ENCODE results near the gene AOAH.

The AOAH gene

DNA sequence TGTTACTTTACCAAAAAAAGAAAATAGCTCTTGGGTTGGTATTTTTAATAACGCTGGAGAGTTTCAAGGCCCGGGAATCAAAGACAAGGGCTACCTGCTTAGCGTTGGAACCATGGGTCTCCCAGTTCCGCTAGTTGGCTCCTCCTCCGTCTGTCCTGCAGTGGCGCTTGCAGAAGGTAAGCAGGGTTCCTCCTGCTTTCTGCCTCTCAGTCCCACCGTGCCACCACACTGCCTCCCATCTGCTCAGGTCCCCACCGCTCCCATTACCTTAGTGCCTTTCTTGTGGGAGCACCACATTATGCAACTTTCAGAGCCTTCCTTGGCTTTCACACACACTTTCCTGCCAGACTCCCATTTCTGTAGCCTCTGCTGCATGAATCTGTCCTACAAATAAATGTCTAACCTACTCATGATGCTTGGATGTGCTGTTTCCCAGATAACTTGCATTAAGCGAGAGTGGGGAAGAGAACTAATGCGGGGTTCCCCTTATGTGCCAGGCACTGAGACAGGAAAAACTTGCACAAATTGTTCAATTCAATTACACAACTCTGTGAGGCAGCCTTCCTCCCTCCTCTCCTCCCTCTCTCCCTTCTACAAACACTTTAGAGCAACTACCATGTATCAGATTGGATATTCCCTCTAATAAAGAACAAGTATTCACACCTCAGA, 124.5 kb downstream of the AOAH start:
- no peak for DNase-seq

DNA sequence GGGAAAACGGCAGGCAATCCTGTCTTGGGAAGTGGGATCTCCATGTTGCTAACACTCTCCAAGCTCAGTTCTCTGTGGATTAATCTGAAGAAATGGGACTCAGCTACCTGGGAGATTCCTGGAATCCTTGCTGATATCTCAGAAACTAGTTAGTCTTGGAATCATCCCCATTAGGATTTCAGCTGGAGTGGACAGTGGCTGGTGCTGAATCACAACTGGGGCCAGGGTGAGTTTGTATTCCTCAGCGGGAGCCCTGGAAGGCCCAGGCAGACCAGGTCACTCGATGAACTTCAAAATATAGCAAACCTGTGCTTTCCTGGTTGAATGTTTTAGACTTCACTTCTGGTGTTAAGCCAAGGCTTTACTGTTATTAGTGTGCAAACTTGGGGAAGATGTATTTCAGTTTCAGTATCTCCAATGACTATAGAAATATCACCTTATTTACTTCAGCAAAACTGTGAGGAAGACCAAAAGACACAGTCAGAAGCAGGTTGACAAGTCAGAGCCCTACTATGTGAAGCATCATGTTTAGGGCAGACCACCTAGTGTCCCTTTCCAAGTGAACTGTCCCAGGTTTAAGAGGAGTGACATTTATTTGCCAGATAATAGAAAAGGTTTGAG, 126.1 kb downstream of the AOAH start:
- DNase-seq, result no peak

DNA sequence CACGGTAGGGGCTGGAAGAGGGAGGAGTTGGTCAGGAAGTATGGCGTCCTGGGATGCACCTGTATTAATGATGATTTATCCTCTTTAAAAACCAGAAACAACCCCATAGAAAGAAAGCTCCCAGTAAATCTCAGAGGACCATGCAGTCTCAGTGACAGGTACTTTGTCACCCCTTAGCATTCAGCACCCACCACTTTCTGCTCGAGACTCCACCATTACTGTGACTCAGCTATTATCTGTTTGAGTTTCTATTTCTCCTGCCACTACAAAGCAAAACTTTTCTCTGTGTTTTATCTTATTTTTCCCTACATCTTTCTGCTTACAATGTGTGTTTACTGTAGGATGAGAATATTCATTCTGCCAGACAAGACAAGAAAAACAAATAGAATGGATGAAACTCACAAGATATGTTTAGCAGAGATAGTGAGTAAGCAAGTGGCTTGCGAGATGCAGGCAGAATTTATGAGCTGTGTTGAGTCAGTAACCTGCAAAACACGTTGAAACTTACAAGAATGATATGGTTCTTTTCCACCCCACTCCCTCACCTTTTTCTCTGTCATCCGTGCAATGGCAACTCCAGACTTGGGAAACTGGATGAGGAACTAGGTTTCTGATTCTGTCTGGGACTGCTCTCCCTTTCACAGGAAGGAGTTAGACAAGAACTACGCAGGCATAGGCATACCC, 127.1 kb downstream of the AOAH start:
- DNase-seq, result no peak

DNA sequence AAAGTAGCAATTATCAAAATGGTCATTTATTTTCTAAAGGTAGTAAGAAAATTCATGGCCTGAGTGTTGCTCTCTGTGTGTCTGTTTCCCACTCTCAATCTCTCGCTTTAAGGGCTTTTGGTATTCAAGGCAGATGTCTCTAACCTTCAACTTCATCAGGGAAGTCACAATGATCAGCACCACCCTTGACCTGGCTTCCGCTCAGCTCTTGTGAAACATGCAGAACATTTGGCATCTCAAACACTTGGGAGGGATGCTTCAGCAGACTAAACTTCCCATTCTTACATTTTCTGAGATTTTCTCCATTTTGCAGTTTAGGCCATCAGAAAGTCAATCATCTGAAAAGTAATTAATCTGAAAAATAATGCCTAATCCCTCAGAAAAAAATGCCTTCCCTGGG, 129.8 kb downstream of the AOAH start:
- DNase-seq, result no peak

DNA sequence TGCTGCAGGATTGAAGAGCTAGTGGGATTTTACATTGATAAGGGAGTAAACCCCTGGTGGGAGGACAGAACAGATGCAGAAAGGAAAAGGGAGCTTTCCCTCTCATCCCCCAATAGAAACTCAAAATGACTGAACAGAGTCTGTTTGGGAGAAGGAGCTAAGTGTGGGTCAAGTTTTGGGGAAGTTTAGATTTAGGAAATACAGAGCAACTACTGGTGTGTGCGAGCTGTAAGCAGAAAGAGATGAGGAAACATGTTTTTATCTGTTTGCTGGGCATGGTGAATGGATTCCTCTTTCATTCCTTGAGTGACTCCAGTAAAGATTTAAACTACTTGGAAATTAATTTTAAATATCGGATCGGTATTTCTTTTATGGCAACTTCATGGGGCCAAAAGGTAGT, 132.7 kb downstream of the AOAH start:
- DNase-seq, result no peak

DNA sequence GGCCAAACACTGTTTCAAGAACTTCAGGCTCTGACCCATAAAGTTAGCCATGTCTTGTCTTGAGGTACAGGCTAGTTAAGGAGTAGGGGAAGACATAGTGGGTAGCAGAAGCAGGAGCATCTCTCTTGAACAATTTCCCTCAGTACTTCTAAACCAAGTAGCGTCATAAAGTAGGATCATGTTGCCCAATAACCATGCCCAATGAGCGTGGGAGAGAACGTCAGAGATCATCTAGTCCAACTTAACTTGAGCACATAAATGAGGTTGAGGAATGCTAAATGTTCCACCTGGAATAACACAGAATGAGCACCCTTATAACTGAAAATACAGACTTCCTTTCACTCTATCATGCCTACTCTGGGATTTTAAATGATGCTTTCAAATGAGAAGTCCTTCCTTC, 134.9 kb downstream of the AOAH start:
- DNase-seq, result no peak

DNA sequence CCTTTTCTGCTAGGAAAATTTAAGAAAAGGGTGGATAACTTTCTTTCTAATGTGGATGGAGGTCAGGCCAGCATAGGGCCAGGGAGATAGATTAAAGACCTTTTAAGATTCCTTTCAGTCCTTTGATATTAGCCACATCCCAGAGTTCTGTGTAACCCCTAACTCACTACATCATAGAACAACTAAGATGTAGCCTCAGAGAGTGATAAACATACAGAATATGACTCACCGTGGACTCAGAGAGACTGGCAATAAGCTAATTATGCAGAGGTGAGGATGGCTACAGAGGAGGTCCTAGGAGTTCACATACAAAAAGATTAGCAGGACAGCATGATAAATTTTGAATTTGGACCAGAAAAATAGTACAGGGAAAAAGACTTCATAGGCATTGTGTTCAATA, 141.0 kb downstream of the AOAH start:
- DNase-seq, result no peak

DNA sequence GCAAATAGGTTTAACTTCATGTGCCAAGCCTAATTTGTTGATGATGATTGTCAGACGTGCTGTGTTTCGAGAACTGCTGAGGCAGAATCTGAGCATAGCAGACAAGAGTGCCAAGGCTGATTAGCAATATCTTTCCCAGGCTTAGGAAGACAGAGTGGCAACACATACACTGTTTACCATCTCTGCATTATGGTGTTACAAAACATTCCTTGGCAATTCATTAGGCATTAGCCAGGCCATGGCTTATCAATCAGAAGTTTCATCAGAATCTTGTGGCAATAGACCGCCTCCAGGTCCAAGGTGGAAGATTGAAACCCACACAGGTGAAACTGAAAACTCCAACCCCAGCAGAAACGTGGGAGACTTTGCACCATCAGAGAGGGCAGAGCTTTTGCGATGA, 148.5 kb downstream of the AOAH start:
- DNase-seq, result no peak

DNA sequence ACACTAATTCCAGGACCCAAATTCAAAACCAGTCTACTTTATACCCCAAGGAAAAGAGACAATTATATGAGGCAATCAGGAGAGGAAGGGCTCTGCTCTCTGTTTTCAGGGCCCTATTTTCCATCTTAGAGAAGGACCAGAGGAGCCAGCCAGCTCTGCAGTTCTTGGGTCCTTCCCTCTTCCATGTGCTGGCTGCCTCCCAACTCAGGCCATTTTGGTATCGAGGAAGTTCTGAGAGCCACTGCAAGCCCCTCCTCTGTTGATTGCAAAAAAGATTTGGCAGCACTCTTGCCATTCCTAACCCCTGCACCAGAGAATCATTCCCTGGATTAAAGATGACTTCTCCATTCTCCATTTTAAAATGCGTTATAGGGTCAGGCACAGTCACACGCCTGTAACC, 151.2 kb downstream of the AOAH start:
- no peak for DNase-seq

DNA sequence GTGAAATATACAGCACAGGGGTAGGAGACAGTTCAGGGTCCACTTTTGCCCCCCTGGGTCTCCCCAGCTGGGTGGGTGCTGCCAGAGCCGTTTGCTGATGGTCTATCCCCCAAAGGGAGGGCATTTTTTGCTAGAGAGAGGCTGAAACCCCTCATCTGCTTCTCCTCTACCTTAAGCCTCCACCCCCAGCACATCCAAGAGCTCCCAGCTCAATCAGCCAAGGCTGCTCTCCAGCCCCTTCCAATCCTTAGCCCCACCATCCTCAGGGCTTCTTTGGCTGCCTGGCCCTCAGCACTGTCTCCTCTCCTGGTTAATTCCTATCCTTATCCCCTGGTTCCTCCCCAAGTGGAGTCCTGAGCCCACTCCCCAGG, 153.1 kb downstream of the AOAH start:
- DNase-seq, result no peak

DNA sequence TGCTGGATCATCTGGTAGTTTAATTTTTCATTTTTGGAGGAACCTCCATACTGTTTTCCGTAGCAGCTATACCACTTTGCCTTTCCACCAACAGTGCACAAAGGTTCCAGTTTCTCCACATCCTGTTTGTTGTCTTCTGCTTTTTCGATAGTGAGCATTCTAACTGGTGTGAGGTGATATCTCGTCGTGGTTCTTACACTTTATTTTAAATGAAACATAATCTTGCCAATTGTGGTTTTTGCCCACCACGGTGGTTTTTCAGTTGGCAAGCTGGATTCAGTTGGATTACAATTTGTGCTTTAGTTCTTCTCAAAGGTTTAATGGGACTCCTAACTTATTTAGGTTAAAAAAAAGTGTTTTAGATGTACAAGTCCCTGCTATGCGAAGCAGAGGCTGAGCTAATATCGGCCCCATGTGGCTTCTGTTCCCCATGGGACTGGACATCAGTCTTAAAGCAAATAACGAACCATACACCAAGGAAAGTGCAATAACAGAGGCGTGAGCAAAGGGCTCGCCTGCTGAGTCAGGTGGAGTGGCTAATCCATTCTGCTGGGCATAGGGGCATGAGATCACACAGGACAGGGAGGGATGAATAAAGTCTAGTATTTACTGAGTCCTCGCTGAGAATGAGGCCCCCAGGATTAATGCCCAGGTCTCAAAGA, 153.6 kb downstream of the AOAH start:
- no peak for DNase-seq

DNA sequence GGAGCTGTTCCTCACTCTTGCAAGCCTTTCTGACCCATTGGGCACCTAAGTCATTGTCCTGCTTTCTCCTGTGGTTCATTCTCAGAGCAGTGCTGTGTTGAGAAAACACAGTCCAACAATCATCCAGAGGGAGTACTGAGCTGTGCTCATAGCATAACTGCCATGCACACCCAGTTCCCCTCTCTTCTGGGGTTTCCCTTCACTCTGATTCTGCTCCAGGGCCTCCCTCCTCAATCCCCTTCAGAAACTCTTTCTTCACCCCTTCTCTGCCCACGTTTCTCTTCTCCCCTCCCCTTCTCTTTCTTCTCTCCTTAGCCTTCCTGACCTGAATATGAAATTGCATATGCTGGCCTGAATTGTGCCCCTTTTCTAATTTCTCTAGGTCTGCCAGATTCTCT, 155.8 kb downstream of the AOAH start:
- DNase-seq, result no peak

DNA sequence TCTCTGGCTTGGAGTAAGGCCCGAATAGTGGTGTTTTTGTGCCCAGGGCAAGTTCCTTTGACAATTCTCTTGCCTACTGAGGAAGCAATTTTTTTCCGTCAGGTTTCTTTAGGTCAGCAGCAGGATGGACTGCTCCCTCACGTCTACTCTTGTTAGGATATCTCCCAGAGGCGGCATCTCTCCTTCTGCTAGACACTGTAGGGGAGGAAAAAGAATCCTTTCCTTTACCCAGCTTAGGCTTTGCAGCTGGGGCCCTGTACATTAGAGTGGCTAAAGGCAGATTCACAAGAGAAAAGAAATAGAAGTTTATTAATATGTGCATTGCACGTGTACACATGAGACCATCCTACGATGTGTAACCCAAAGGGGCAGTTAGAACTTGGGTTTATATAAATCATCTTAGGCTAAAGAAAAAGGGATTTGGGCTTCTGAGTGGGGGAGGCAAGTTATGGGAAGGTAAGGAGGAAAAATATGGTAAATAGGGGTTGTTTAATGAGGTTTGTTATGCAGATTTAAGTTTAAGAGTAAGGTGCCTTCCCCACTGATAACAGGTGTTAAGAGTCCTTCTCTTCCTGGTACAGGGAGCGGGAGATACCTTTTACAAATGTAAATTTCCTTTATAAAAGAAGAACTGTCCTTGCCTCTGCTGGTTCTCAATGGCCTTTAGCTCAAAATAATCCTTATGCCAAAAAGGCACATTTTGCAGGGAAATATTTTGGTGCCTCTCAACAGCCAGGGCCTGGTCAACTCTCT, 156.4 kb downstream of the AOAH start:
- no peak for DNase-seq

DNA sequence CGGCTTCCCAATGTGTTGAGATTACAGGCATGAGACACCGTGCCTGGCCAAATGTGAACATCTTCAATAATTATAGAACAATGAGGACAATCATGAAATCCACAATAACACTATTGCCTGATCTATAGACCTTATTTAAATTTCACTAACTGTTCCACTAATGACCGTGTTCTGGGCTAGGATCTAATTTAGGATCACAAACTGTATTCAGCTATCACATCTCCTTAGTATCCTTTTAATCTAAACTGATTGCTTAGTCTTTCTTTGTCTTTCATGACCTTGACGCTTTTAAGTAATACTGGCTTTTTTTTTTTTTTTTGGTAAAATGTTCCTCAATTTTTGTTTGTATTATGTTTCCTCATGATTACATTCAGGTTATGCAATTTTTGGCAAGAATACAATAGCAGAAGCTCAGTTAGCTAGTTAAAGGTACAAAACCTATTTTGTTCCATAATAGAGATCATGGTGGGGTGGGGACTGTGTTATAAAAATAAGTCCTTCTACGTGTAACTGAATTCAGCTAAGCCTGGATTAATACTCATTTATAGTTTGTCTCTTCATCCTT, 158.4 kb downstream of the AOAH start:
- no peak for DNase-seq

DNA sequence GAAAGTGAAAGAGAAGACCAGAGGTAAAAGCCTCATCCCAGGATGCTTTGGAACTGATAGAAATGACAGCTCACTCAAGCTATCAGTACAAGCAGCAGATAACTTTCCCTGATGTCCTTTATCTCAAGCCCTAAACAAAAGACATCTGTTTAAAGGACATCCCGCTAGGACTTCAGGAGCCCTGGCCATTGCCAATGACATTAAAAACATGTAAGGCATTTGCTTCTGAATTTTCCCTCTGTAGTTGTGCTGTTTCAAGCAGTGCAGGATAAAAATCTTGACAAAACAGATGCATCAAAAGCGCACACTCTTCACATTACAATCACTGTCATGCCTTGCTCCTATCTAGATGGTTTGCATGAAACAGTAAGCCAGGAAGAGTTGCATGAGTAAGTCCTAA, 159.8 kb downstream of the AOAH start:
- DNase-seq, result no peak

DNA sequence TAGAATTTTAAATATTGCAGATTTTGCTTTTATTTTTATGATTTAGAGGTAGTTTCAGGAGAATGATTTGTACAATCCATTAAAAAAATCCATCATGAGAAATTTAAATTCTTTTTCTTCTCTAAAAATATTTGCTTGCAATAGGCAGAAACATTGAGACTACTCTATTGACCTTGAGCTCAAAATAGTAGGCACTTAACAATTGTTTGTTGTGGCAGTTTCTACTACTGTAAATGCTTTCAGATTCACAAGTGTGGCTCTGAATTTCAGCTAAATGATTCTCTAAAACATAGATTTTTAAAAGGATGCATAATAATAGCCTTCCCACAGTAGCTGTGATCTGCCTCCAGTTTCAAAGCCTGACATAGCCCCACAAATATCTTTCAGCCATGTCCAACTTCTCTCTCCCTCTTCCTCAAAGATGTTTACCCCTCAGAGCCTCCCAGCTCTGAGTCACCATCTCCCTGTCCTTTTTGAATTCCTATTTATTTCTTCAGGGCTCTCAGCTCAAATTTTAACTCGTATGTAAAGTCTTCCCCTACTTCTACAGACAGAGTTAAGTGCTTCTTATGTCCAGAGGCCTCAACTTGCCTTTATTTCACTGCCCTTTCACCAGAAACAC, 160.5 kb downstream of the AOAH start:
- no peak for DNase-seq

DNA sequence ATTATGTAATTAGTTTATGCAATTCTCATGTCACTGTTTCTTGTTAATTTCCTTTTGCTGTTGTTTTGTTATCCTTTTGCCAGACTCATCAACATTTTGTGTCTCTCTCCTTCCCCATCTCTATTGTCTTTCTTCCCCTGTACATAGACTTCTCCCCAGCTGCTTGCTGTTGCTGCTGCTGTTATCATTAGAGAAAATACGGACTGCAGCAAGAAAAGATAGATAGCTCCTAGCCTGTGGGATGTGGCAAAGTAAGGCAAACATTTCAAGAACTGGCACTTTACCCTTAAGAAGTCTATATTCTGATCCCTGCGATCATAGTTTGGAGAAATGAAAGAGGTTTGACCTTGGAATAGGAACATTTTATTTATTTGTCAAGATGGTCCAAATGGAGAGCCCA, 162.2 kb downstream of the AOAH start:
- DNase-seq, result no peak

DNA sequence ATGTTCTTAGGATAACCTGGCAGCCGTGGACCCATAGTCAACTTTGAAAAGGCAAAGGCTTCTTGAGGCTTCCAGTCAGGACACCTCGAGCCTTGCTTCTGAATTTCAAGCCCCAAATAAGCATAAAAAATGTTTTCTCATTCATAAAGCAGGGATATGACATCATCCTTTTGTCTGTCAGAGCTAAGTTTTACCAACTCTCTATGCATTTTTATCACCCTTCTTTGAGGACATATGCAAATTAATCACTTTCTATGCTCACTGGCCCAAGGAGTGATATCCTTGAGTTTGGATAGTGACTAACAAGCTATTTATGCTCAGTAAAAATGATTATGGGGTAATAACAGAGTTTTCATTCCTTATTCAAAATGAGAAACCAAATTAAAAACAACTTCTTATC, 175.3 kb downstream of the AOAH start:
- no peak for DNase-seq

DNA sequence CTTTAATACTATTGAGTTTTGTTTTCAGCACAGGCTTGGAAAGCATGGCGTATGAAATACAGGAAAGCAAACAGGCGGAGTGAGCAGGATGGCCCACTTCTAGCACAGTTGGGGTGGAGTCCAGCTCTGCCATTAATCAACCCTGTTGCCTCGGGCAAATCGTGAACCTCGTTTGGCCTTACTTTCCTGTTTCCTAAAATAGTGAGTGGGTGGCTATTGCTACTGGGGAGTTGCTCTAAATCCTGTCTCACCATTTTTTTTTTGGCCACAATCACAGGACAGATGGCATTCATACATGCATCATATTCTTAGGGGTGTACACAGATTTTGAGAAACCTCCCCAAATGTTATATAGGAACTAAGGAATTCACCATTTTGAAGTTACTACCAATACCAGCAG, 176.9 kb downstream of the AOAH start:
- no peak for DNase-seq

DNA sequence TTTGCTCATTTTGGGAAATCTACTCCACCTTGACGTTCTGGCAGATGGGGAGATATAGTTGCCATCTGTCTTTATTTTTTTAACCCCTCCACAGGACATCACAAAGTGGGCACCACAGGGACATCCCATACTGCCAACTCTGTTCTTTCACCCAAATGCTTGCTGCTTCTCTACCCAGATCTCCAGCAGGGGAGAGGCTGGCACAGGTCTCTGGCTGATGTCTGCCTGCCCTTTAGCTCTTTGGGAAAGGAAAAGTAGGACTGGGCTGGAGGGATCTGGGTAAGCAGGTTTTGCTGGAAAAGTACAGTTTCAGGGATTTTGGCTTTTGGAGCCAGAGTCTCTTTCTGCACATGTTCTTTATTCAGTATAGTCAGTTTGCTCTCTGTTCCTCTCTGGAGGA, 178.0 kb downstream of the AOAH start:
- no peak for DNase-seq

DNA sequence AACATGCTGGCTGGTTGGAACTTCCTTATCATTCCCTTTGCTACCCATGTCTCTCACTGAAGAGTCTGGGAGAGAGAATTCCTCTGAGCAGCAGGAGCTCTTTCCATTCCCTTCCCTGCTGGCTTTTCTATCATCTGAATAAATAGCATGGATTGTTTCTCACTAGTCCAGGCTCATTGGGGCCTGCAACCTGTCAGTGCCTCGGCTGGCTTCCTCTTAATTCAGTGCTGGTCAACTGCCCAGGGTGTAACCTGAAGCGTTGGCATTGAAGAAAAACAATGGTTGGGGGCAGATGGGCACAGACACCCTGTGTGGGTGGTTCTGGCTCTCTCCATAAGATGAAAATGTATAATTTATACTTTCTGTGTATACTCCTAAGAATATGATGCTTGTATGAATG, 179.0 kb downstream of the AOAH start:
- DNase-seq, result no peak

DNA sequence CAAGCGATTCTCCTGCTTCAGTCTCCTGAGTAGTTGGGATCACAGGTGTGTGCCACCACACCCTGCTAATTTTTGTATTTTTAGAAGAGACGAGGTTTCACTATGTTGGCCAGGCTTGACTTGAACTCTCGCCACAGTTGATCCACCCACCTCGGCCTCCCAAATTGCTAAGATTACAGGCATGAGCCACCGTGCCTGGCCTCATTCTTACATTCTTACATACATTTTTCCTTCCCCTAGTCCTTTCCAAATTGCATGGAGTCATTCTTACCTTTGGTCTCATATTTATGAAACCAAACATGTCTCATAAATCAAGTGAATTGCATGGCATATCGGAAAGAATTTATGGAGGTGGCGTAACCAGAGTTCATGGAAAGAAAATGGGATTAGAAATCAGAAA, 186.2 kb downstream of the AOAH start:
- DNase-seq, result no peak
